ENCODE data around the gene ZNF764.
A peak's percentile ranks its signal among the peaks of the same experiment; 100 is the strongest.
"Not testable (repeated sequence)": the region's sequence is repeated elsewhere in the genome, so short reads cannot be mapped to it uniquely, and the experiment has no call there.

ZNF764 gene

DNA sequence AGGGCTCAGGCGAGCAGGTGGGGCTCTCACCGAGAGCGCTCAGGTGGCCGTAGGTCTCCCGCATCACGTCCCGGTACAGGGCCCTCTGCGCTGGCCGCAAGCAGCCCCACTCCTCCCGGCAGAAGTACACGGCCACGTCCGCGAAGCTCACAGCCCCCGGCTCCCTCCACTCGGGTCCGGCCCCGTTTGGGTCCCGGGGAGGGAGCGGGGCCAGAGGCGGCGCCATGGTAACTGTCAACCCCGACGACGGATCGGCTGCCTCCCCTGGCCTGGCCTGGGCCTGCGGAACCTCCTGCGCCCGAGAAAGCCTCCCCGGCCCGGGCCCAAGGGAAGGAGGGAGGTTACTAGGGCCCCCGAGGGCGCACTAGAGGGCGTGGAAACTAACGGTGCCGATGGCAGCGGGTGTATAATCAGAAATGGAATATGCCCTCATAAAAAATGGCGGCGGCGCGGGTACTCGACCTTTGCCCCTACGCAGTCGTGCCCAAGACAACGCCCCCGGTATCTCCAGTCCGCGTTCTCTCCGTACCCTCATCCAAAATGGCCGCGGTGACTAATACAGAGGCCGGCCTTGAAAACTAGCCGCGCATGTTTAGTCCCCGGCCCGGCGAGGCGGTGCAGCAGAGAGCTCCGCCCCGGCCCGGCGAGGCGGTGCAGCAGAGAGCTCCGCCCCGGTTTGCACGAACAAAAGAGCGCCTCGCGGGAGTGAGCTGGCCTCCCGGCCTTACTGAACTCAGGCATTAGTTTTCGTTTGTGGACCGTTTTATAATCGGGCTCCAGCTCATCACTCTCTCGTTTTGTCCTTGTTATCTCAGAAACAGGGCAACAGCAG lies at the start of gene ZNF764:
Gene ZNF764, minus strand, starts transcription at position 418 of the 832 bp plus-strand sequence. Its CDS starts 192 bp downstream, at position 226.
- intact Hi-C loops (cut with DNase I): loop anchor here (1.0 kb wide), 1 partner anchor 24 kb away; the partner anchor contains the start of gene ZNF747
- DNase-seq: peak; percentile 96 to 100 (median 98)

DNA sequence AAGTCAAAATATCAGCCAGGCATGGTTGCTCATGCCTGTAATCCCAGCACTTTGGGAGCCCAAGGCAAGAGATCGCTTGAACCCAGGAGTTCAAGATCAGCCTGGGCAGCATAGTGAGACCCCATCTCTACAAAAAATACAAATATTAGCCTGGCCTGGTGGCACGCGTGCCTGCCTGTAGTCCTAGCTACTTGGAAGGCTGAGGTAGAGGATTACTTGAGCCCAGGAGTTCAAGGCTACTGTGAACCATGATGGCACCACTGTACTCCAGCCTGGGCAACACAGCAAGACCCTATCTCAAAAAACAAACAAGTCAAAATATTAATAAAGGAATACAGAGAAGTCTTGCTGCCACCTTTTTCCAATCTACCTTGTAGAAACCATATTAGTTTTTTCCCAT lies 47.8 kb upstream of the ZNF764 start:
- DNase-seq: no peak
- intact Hi-C loops (cut with DNase I): loop anchor here (10.0 kb wide), 1 partner anchor 49 kb away; the partner anchor contains the start of genes FBRS and PRR14

- intact Hi-C loops (cut with DNase I): loop anchor here (10.0 kb wide), 1 partner anchor 50 kb away; the partner anchor contains the start of genes FBRS and PRR14
- DNase-seq: peak in 28 of 42 donors; percentile 8 to 58 (median 32)
Measured at GRCh38 chr16:30605158-30605557, 47.0 kb upstream of the ZNF764 start.

DNA sequence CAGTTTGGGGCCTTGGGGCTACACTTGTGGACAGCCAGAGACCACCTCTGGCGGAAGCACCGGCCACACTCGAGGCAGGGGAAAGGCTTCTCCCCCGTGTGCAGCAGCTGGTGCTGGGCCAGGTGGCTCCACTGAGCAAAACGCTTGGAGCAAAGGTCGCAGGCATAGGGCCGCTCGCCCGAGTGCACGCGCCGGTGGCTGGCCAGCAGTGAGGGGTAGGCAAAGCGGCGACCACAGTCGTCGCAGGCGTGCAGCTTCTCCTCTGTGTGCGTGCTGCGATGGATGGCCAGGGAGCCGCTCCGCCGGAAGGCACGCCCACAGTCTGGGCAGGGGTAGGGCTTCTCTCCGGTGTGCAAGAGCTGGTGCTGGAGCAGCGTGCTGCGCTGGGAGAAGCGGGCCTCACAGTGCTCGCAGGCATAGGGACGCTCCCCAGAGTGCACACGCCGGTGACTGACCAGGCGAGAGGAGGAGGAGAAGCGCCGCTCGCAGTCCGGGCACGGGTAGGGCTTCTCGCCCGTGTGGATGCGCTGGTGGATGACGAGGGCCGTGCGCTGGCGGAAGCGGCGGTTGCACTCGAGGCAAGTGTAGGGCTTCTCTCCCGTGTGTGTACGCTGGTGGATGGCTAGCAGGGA lies 46.3 kb upstream of the ZNF764 start:
- intact Hi-C loops (cut with DNase I): loop anchor here (10.0 kb wide), 1 partner anchor 50 kb away; the partner anchor contains the start of genes FBRS and PRR14

DNA sequence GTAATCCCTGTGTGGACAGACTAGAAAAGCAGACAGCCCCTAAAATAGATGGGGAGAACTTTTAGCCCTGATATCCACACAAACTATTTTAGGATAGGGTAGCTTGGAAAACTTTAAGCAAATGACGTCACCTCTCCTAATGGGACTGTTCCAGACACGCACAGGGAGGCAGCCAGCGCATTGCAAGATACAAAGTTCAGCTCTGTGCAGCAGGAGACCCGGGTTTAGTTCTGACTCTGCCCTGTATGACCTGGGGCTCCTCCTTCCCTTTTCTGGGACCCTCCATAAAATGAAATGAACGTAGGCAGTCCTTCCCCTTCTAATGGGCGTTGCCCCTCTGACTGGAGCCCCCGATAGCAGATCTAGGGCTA lies 45.8 kb upstream of the ZNF764 start:
- intact Hi-C loops (cut with DNase I): loop anchor here (10.0 kb wide), 1 partner anchor 51 kb away; the partner anchor contains the start of genes FBRS and PRR14
- DNase-seq: no peak

More for the DNA sequence above, 46.3 kb upstream of the ZNF764 start:
- no peak for DNase-seq

DNA sequence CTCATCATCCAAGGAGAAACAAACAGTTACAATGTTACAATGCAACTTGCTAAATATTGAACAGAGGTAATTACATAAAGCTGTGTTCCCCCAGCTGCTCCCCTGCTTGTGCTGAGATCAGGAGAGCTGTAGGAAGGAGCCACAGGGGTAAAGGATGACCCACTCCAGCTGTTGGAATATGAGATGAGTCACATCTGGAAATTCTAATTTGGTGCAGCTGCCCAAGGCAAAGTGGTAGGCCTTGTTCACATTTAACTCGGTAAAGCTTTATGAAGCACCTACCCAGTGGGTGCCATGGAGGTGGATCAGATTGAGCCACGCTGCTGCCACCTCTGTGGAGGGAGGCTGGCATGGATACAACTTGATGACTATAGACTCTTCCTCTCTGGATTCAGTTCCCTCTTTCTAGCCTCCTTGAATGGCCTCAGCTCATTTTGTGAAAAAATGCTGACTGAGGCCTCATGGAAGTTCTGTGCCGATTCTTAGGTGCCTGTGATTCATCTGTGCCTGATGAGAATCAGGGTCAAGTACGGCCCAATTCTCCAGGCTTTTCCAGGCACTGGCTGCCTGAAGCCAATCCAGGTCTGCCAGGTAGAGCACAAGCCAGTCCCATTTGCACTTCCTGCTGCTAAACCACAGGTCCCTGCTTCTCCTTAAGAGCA lies 44.6 kb upstream of the ZNF764 start:
- intact Hi-C loops (cut with DNase I): loop anchor here (10.0 kb wide), 1 partner anchor 52 kb away; the partner anchor contains the start of genes FBRS and PRR14
- DNase-seq: peak in 3 of 42 donors; percentile 11 to 36 (median 20)

- no peak for DNase-seq
- intact Hi-C loops (cut with DNase I): loop anchor here (10.0 kb wide), 1 partner anchor 53 kb away; the partner anchor contains the start of genes FBRS and PRR14
Measured at GRCh38 chr16:30601966-30602365, 43.8 kb upstream of the ZNF764 start.

GRCh38 chr16:30600929-30601328 lies 42.8 kb upstream of the ZNF764 start:
- no peak for DNase-seq
- intact Hi-C loops (cut with DNase I): loop anchor here (10.0 kb wide), 1 partner anchor 54 kb away; the partner anchor contains the start of genes FBRS and PRR14

DNA sequence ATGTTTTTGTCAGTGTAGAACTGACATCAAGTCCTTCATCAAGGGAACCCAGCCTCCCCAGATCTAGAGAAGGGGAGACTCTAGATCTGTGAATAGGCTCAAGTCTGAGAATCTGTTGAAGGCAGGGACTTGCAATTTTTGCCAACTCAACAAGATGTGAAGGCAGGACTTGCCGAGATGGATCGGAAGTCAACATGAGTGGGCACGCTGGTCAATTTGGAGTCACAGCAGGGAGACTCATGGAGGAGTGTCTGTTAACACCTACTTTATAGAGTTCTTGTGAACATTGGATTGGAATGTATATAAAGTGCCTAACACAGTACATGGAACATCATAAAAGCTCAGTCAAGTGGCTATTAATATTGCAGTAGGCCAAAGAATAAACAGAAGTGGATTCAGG lies 42.0 kb upstream of the ZNF764 start:
- intact Hi-C loops (cut with DNase I): loop anchor here (10.0 kb wide), 1 partner anchor 55 kb away; the partner anchor contains the start of genes FBRS and PRR14
- DNase-seq: no peak

DNA sequence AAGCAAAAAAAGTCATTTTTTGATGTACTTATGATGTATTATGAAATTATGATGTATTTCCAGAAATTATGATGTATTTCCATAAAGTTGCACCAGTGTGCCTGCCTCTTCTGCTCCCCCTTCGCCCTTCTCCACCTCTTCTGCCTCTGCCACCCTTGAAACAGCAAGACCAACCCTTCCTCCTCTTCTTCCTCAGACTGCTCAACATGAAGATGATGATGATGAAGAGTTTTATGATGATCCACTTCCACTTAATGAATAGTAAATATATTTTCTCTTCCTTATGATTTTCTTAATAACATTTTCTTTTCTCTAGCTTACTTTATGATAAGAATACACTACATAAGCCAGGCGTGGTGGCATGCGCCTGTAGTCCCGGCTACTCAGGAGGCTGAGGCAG lies 34.7 kb upstream of the ZNF764 start:
- no peak for DNase-seq
- intact Hi-C loops (cut with DNase I): no loop called here

DNA sequence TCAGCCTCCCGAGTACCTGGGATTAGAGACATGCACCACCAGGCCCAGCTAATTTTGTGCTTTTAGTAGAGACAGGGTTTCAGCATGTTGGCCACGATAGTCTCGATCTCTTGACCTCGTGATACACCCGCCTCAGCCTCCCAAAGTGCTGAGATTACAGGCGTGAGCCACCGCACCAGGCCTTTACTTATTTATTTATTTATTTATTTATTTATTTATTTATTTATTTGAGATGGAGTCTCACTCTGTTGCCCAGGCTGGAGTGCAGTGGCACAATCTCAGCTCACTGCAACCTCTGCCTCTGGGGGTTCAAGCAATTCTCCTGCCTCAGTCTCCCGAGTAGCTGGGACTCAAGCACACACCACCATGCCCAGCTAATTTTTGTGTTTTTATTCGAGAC lies 32.7 kb upstream of the ZNF764 start:
- intact Hi-C loops (cut with DNase I); DNase-seq: not testable (repeated sequence)

DNA sequence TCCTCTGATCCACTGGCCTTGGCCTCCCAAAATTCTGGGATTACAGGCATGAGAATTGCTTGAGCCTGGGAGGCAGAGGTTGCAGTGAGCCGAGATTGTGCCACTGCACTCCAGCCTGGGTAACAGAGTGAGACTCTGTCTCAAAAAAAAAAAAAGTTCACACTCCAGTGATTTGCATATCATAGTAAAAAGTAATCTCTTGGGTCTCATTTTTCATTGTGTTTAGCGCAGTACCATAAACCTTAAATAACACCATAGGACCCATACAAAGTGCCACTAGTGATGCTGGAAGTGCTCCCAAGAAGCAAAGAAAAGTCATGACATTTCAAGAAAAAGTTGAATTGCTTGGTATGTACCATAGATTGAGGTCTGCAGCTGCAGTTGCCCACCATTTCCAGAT lies 31.4 kb upstream of the ZNF764 start:
- DNase-seq; intact Hi-C loops (cut with DNase I): not testable (repeated sequence)

- intact Hi-C loops (cut with DNase I): no loop called here
- no peak for DNase-seq
Measured at GRCh38 chr16:30588651-30589050, 30.5 kb upstream of the ZNF764 start.

- DNase-seq: peak; percentile 90 to 99 (median 97)
- intact Hi-C loops (cut with DNase I): no loop called here
Measured at GRCh38 chr16:30585400-30586191, 27.4 kb upstream of the ZNF764 start, which contains the start of gene ZNF785. ZNF785 (minus strand) TSS chr16:30585697; CDS start chr16:30585611, 86 bp downstream.

DNA sequence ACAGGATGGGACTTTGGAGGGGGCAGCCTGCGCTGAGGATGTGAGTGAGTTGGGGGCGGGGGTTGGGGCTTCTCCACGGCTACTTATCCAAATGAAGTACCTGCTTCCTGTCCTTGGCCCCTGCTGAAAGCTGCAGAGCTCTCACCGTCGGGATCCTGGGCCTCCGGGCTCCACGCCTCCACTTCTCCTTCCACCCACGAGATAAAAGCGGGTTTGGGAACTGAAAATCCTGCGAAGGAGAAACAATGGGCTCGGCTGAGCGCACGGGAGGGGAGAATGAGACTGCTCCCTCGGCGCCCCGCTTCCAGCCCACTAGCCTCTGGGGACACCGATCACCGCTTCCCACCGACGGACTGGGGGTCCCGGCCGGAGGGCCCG lies 26.8 kb upstream of the ZNF764 start:
- intact Hi-C loops (cut with DNase I): no loop called here
- DNase-seq: peak in 20 of 42 donors; percentile 9 to 70 (median 43)

DNA sequence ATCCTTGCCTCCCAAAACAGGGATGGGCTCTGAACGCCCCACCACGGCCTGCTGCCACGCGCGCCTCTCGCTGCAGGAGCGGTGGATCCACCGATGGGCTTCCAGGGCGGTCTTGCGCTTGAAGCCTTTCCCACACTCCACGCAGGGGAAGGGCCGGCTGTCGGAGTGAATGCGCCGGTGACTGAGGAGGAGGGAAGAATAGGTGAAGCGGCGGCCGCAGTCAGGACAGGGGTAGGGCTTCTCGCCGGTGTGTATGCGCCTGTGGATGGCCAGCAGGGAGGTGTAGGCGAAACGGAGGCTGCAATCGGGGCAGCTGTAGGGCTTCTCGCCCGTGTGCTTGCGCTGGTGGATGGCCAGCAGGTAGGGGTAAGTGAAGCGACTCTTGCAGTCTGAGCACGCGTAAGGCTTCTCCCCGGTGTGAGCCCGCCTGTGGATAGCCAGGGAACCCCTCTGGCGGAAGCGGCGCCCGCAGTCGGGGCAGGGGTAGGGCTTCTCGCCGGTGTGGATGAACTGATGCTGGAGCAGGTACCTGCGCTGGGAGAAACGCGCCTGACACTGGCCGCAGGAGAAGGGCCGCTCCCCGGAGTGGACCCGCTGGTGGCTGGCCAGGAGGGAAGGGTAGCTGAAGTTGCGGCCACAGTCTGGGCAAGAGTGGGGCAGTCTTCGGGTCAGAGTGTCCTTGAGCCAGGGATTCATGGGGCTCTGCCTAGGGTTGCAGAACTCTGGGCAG lies 24.6 kb upstream of the ZNF764 start:
- no peak for DNase-seq
- intact Hi-C loops (cut with DNase I): no loop called here

DNA sequence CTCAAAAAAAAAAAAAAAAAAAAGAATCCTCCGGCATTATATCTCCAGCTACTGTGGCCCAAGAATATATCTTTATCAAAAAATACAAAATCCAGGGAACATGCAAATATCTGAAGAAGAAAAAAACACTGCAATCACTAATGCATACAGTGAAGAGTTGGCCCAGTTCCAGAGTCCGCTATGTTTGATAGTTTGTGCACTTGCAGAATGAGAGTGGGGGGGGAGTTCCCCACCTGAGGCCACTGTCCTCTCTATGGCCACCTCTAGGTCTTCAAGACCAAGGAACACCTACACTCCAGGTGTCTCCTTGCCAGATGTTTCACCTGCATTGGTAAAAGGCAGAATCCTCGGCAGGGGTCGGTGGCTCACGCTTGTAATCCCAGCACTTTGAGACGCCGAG lies 23.3 kb upstream of the ZNF764 start:
- DNase-seq: no peak
- intact Hi-C loops (cut with DNase I): no loop called here

DNA sequence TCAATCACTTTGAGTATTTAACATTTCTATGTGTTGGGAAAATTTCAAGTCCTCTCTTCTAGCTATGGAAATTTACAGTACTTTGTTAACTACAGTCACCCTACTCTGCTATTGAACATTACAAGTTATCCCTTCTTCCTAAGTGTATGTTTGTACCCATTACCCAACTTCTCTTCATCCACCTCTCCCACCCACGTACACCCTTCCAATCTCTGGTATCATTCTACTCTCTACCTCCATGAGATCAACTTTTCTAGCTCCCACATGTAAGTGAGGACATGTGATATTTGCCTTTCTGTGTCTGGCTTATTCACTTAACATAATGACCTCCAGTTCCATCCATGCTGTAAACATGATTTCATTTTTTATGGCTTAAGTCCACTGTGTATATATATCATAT lies 16.5 kb upstream of the ZNF764 start:
- intact Hi-C loops (cut with DNase I): loop anchor here (5.0 kb wide), 1 partner anchor 37 kb away; no protein-coding TSS in a partner anchor
- no peak for DNase-seq

All from head of caudate nucleus (tissue), 42 donors.